Small intestine (tissue), 7 donors: ENCODE measurements around the gene VPS9D1. TPM values are rescaled to one million over a fixed set of nuclear protein-coding genes. Genes with fewer than 3 reads are reported as not detected.
A peak's percentile ranks its signal among the peaks of the same experiment; 100 is the strongest.
"Not testable (repeated sequence)": the region's sequence is repeated elsewhere in the genome, so short reads cannot be mapped to it uniquely, and the experiment has no call there.

ENCODE experiments used
- DNase-seq, 2 donors: peaks; one replicate each; pipeline versions ENCODE4 v3.0.0 to v3.0.0-alpha.2; 2013
- FAIRE-seq: peaks from 2 replicates; lab custom pipeline; 2012; peaks lifted over from hg19 to GRCh38; lab: Jason Lieb, UNC
- H3K27ac ChIP-seq, 3 donors: one replicate each; pipeline ENCODE4 v1.5.1; 2013; ENCODE audit warnings: low read length in 2 of 3, mild to moderate bottlenecking in 2 of 3, control low read depth in 1 of 3, inconsistent platforms in 1 of 3, low read depth in 1 of 3, moderate library complexity in 1 of 3
- H3K27me3 ChIP-seq, 3 donors: one replicate each; pipeline ENCODE4 v1.6.1; 2013; ENCODE audit warnings: low read length in 3 of 3, inconsistent platforms in 1 of 3; ENCODE audit not compliant: control insufficient read depth in 3 of 3, insufficient read depth in 3 of 3
- H3K36me3 ChIP-seq, 3 donors: one replicate each; pipeline ENCODE4 v1.6.1; 2013; ENCODE audit warnings: low read length in 3 of 3, inconsistent platforms in 1 of 3, low read depth in 1 of 3, mild to moderate bottlenecking in 1 of 3, moderate library complexity in 1 of 3; ENCODE audit not compliant: control insufficient read depth in 3 of 3, insufficient read depth in 2 of 3
- H3K4me1 ChIP-seq, 3 donors: one replicate each; pipeline ENCODE4 v1.6.1; 2013; ENCODE audit warnings: low read length in 2 of 3, inconsistent platforms in 1 of 3, low read depth in 1 of 3, mild to moderate bottlenecking in 1 of 3, moderate library complexity in 1 of 3; ENCODE audit not compliant: control insufficient read depth in 3 of 3, insufficient read depth in 2 of 3
- H3K4me3 ChIP-seq, 3 donors: one replicate each; pipeline ENCODE4 v1.5.1; 2013; ENCODE audit warnings: low read length in 3 of 3, control low read depth in 1 of 3, inconsistent platforms in 1 of 3, low read depth in 1 of 3, mild to moderate bottlenecking in 1 of 3, moderate library complexity in 1 of 3
- H3K9me3 ChIP-seq, 2 donors: one replicate each; pipeline ENCODE4 v1.6.1; 2013; ENCODE audit warnings: low read depth in 1 of 2, low read length in 1 of 2; ENCODE audit not compliant: control insufficient read depth in 2 of 2, insufficient read depth in 1 of 2
- WGBS, 3 donors: extraction: QIAGEN DNeasy Blood & Tissue Kit; methylation state at CpG; one replicate each; pipeline ENCODE4 v1.1.7; 2013; 5-methylcytosine and 5-hydroxymethylcytosine counted together
- polyA plus RNA-seq, 4 donors: library from polyadenylated mRNA; stranded (reverse) in 3 of 4; unstranded in 1 of 4; fragments of 200-250 nt in 3 of 4; fragments of 120-200 nt in 1 of 4; gene quantifications; one replicate each; pipeline versions ENCODE4 v1.2.1 to v1.2.3, GENCODE V29; 2013
- donor health status: healthy with polysubstance abuse.
- donor health status: control.
- donor health status: control.
- donor health status: Bipolar disorder and iron deficiency.
- donor health status: healthy.

The VPS9D1 gene
- polyA plus RNA-seq, 4 donors = 12.3 to 48.5 (median 28.8) TPM

- peaks cover 0 to 30% (median 2%) of the 10 kb centered on the region in 3 donors for H3K36me3 ChIP-seq
- H3K9me3 ChIP-seq = peaks cover 0 to 16% of the 10 kb centered on the region in 2 donors
- H3K27ac ChIP-seq = peak overlapping the region; percentile 11 to 87 (median 33)
- FAIRE-seq = no peak
- H3K4me1 ChIP-seq = peaks cover 0 to 19% (median 2%) of the 10 kb centered on the region in 3 donors
- DNase-seq = peak; percentile 51 to 79
- no peaks in the 10 kb centered on the region for H3K27me3 ChIP-seq
- WGBS, 3 donors = 5 to 49% (median 35%) methylated on average over 5 of the region's 5 CpGs
- H3K4me3 ChIP-seq = peak overlapping the region in 1 of 3 donors; percentile 38
These were observed 51.9 kb downstream of the VPS9D1 start for GRCh38 chr16:89668790-89669158.

GRCh38 chr16:89667633-89668032 is 53.1 kb downstream of the VPS9D1 start:
- Histone ChIP-seq H3K4me1 (peaks cover 0 to 19% (median 2%) of the 10 kb centered on the region in 3 donors), H3K36me3 (peaks cover 0 to 40% (median 3%) of the 10 kb centered on the region in 3 donors), H3K9me3 (peaks cover 0 to 16% of the 10 kb centered on the region in 2 donors), H3K27ac (no peak overlapping the region), H3K4me3 (no peak overlapping the region), H3K27me3 (no peaks in the 10 kb centered on the region)
- 75 to 88% (median 79%) methylated on average over 8 to 9 of the region's 9 CpGs for WGBS, 3 donors
- DNase-seq = no peak
- no peak for FAIRE-seq

- not testable (repeated sequence) for FAIRE-seq, DNase-seq, H3K27ac ChIP-seq, H3K4me3 ChIP-seq, H3K27me3 ChIP-seq
- Histone ChIP-seq H3K9me3 (peaks cover 0 to 16% of the 10 kb centered on the region in 2 donors), H3K4me1 (peaks cover 0 to 19% (median 2%) of the 10 kb centered on the region in 3 donors), H3K36me3 (peaks cover 0 to 46% (median 3%) of the 10 kb centered on the region in 3 donors)
- WGBS, 3 donors = 63 to 89% (median 70%) methylated on average over 6 to 7 of the region's 7 CpGs
These were observed 53.7 kb downstream of the VPS9D1 start for GRCh38 chr16:89667000-89667399.

- H3K27me3 ChIP-seq, DNase-seq, H3K27ac ChIP-seq, H3K4me3 ChIP-seq, FAIRE-seq: not testable (repeated sequence)
- Histone ChIP-seq H3K36me3 (peaks cover 0 to 58% (median 3%) of the 10 kb centered on the region in 3 donors), H3K9me3 (peaks cover 0 to 16% of the 10 kb centered on the region in 2 donors), H3K4me1 (peaks cover 0 to 12% (median 0%) of the 10 kb centered on the region in 3 donors)
- 78 to 80% (median 79%) methylated on average over 10 of the region's 11 CpGs for WGBS, 3 donors
These were observed 56.5 kb downstream of the VPS9D1 start for GRCh38 chr16:89664238-89664637.

- peaks cover 0 to 6% of the 10 kb centered on the region in 2 donors for H3K9me3 ChIP-seq
- no peak overlapping the region for H3K4me3 ChIP-seq
- no peak overlapping the region for H3K27ac ChIP-seq
- 93 to 98% (median 94%) methylated on average over 9 of the region's 9 CpGs for WGBS, 3 donors
- FAIRE-seq (no peak), DNase-seq (no peak)
- peaks cover 0 to 53% (median 3%) of the 10 kb centered on the region in 3 donors for H3K36me3 ChIP-seq
- no peaks in the 10 kb centered on the region for H3K27me3 ChIP-seq
- peaks cover 0 to 14% (median 9%) of the 10 kb centered on the region in 3 donors for H3K4me1 ChIP-seq
These were observed 59.5 kb downstream of the VPS9D1 start for GRCh38 chr16:89661215-89661614.

- Histone ChIP-seq H3K4me1 (peaks cover 2 to 14% (median 9%) of the 10 kb centered on the region in 3 donors), H3K9me3 (no peaks in the 10 kb centered on the region), H3K36me3 (peaks cover 0 to 57% (median 3%) of the 10 kb centered on the region in 3 donors), H3K4me3 (no peak overlapping the region), H3K27me3 (no peaks in the 10 kb centered on the region), H3K27ac (no peak overlapping the region)
- no peak for FAIRE-seq
- no peak for DNase-seq
- WGBS, 3 donors = 93 to 98% (median 93%) methylated on average over 7 of the region's 7 CpGs
These were observed 60.6 kb downstream of the VPS9D1 start for GRCh38 chr16:89660146-89660545.

- FAIRE-seq = no peak
- 4 to 14% (median 7%) methylated on average over 27 of the region's 27 CpGs for WGBS, 3 donors
- DNase-seq = peak in 1 of 2 donors; percentile 29
These were observed 62.3 kb downstream of the VPS9D1 start for GRCh38 chr16:89658221-89658879.

GRCh38 chr16:89657442-89658220 is 63.1 kb downstream of the VPS9D1 start, which contains the start of the genes CHMP1A and SPATA33:
CHMP1A (minus strand) TSS chr16:89657708; CDS start chr16:89657588, 120 bp downstream.
SPATA33 (plus strand) TSS chr16:89657836; CDS start chr16:89657912, 76 bp downstream.
- no peaks in the 10 kb centered on the region for H3K27me3 ChIP-seq
- no peaks in the 10 kb centered on the region for H3K9me3 ChIP-seq
- 0 to 1% (median 0%) methylated on average over 63 to 99 of the region's 99 CpGs for WGBS, 3 donors
- peak within 1 kb of the TSS; percentile 71 to 95 (median 83) for H3K4me3 ChIP-seq
- peaks cover 2 to 14% (median 9%) of the 10 kb centered on the region in 3 donors for H3K4me1 ChIP-seq
- H3K36me3 ChIP-seq = peaks cover 0 to 54% (median 3%) of the 10 kb centered on the region in 3 donors
- peak within 1 kb of the TSS; percentile 70 to 89 (median 85) for H3K27ac ChIP-seq
- DNase-seq (peak; percentile 81 to 95), FAIRE-seq (no peak)

More at GRCh38 chr16:89658221-89658879, 62.3 kb downstream of the VPS9D1 start:
- Histone ChIP-seq H3K4me3 (peak overlapping the region; percentile 71 to 95 (median 83)), H3K27me3 (no peaks in the 10 kb centered on the region), H3K9me3 (no peaks in the 10 kb centered on the region), H3K4me1 (peaks cover 2 to 14% (median 9%) of the 10 kb centered on the region in 3 donors), H3K36me3 (peaks cover 0 to 55% (median 3%) of the 10 kb centered on the region in 3 donors), H3K27ac (peak overlapping the region; percentile 57 to 82 (median 68))
